PC-3 (cell line): Measurements from ENCODE around the gene KRT85. TPM values are rescaled to one million over a fixed set of nuclear protein-coding genes. Genes with fewer than 3 reads are reported as not detected.

ENCODE experiments used
- ATAC-seq: fragments of 200-7000 bp; cut with Tn5 transposase; 2 replicates; pipeline ENCODE4 v1.9.1; 2020; ENCODE audit warnings: mild to moderate bottlenecking, moderate library complexity
- BruUV-seq: library from RNA; stranded (reverse); fragments of 400-500 nt; replicated peaks from 2 replicates; lab custom pipeline; 2021; lab: Mats Ljungman, UMichigan
- CTCF ChIA-PET: fragments of 300-600 bp; sonication (Branson Sonifier 250); formaldehyde crosslinking; loops from one replicate; lab custom pipeline; 2022; ENCODE audit warnings: antibody characterized with exemption; lab: Charles Lee
- POLR2A ChIA-PET: fragments of 300-600 bp; sonication (Branson Sonifier 250); formaldehyde crosslinking; loops from one replicate; lab custom pipeline; 2022; ENCODE audit warnings: antibody characterized with exemption; ENCODE audit not compliant: unreplicated experiment; lab: Charles Lee
- DNase-seq: peaks from one replicate; pipeline ENCODE4 v3.0.0-alpha.2; 2015
- H2AFZ ChIP-seq: fragments of 300-600 bp; sonication (generic); 2 replicates; pipeline ENCODE4 v1.6.0; 2016; ENCODE audit warnings: antibody characterized with exemption, low read length
- H3F3A ChIP-seq: fragments of 300-600 bp; sonication (generic); one replicate; pipeline ENCODE4 v1.6.0; 2017; ENCODE audit warnings: antibody characterized with exemption, low read length, control low read depth, mild to moderate bottlenecking; ENCODE audit not compliant: unreplicated experiment
- H3K27ac ChIP-seq: fragments of 300-600 bp; sonication (generic); 2 replicates; pipeline ENCODE4 v1.5.1; 2016; ENCODE audit warnings: mild to moderate bottlenecking, low read length
- H3K27me3 ChIP-seq: fragments of 300-600 bp; sonication (generic); 2 replicates; pipeline ENCODE4 v1.6.1; 2016; ENCODE audit warnings: low read length, mixed read lengths
- H3K36me3 ChIP-seq: fragments of 300-600 bp; sonication (generic); 2 replicates; pipeline ENCODE4 v1.6.1; 2016; ENCODE audit warnings: low read depth, mixed run types, low read length, mixed read lengths
- H3K4me1 ChIP-seq: fragments of 300-600 bp; sonication (generic); 2 replicates; pipeline ENCODE4 v1.5.1; 2016; ENCODE audit warnings: low read length; ENCODE audit not compliant: insufficient read depth
- H3K4me2 ChIP-seq: fragments of 300-600 bp; sonication (generic); 2 replicates; pipeline ENCODE4 v1.6.0; 2016; ENCODE audit warnings: low read length
- H3K4me3 ChIP-seq: fragments of 300-600 bp; sonication (generic); 2 replicates; pipeline ENCODE4 v1.5.1; 2016; ENCODE audit warnings: mild to moderate bottlenecking, low read length, mixed read lengths
- H3K79me2 ChIP-seq: fragments of 300-600 bp; sonication (generic); 2 replicates; pipeline ENCODE4 v1.6.1; 2017; ENCODE audit warnings: low read length, mixed read lengths
- H3K9ac ChIP-seq: fragments of 300-600 bp; sonication (generic); 2 replicates; pipeline ENCODE4 v1.6.0; 2016; ENCODE audit warnings: mild to moderate bottlenecking, low read length
- H3K9me2 ChIP-seq: fragments of 300-600 bp; sonication (generic); replicated peaks from 2 replicates; pipeline ENCODE4 v1.6.1; 2016; ENCODE audit warnings: mixed run types, low read length, mixed read lengths
- H3K9me3 ChIP-seq: fragments of 300-600 bp; sonication (generic); 2 replicates; pipeline ENCODE4 v1.6.1; 2016; ENCODE audit warnings: low read length, mixed read lengths
- H4K20me1 ChIP-seq: fragments of 300-600 bp; sonication (generic); 2 replicates; pipeline ENCODE4 v1.6.1; 2016; ENCODE audit warnings: low read length, mixed read lengths
- EZH2 ChIP-seq: fragments of 300-600 bp; sonication (generic); IDR thresholded peaks from one replicate; pipeline ENCODE4 v1.6.1; 2017; ENCODE audit warnings: antibody characterized with exemption, mild to moderate bottlenecking, low read length; ENCODE audit not compliant: unreplicated experiment
- EZH2phosphoT487 ChIP-seq: fragments of 300-600 bp; sonication (generic); IDR thresholded peaks from 2 replicates; pipeline ENCODE4 v1.6.1; 2018; ENCODE audit warnings: mild to moderate bottlenecking, antibody characterized with exemption, low read length, borderline replicate concordance
- intact Hi-C: fragments of 100-400 bp; cut with micrococcal nuclease; formaldehyde crosslinking; loops from 2 replicates; pipeline ENCODE4 v1.9.0; 2023
- total RNA-seq: library from RNA; depleted of rRNA; stranded (reverse); fragments of >200 nt; gene quantifications from 2 replicates; pipeline ENCODE4 v1.2.3, GENCODE V29; 2014
- TF ChIP-seq, protein P1 (sequence below): fragments of 300-600 bp; sonication (generic); conservative IDR thresholded peaks from 2 replicates; pipeline ENCODE4 v1.5.1; 2017; ENCODE audit warnings: antibody characterized with exemption, low read depth, mild to moderate bottlenecking, low read length

The KRT85 gene
- total RNA-seq, 1 experiment from 2014 or later, result not detected

DNA sequence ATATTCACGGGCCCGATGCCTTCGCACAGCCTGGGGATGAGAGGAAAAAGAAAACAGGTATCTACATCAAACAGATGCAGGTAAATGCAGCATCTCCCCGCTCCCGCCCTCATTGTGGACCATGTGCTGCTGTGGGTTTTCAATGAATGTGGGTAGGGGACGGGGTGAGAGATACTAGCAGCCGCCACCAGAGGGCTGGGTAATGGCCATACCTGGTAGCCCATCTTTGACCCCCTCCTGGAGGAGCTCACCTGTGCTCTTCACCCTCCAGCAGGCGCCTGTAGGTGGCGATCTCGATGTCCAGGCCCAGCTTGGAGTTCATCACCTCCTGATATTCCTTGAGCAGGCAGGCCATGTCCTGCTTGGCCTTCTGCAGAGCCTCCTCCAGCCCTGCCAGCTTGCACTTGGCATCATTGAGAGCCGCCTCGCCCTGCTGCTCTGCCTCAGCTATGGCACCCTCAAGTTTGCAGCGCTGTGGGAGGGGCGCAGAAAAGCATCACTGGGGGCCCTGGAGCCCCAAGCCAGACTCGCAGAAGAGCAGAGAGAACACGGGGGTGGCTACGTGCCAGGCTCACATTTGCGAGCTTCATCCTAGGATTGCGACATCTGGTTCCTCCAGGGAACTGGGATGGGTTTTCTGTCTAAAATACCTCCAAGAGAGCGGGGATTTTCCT lies 28.6 kb upstream of the KRT85 start:
- POLR2A ChIA-PET, result no interaction called here
- ATAC-seq, result peak; percentile 59
- Histone ChIP-seq H3K36me3 (no peaks in the 10 kb centered on the region), H3K9me2 (no peaks in the 10 kb centered on the region), H3K9ac (no peak overlapping the region), H3K27me3 (no peaks in the 10 kb centered on the region), H3K9me3 (no peaks in the 10 kb centered on the region), H3K4me1 (0 out of 2 replicates have a peak, but pooled peaks cover 4% of the 10 kb centered on the region), H3K79me2 (no peaks in the 10 kb centered on the region), H2AFZ (no peak overlapping the region), H3K27ac (no peak overlapping the region), H3F3A (no peaks in the 10 kb centered on the region), H3K4me3 (no peak overlapping the region), H4K20me1 (no peaks in the 10 kb centered on the region), H3K4me2 (no peak overlapping the region)
- intact Hi-C loops, result loop anchor here (10.0 kb wide), 1 partner anchor 59 kb away; the partner anchor contains the start of gene KRT6B
- peak; percentile 78 for DNase-seq
- no TSS peak for BruUV-seq
- CTCF ChIA-PET, result interaction anchor here (0.5 to 1.1 kb wide), 6 partner anchors 45 to 478 kb away, joined by 3 to 7 read pairs (median 4); partner anchors contain the start of gene KRT6C
- TF ChIP-seq, protein P1, sequence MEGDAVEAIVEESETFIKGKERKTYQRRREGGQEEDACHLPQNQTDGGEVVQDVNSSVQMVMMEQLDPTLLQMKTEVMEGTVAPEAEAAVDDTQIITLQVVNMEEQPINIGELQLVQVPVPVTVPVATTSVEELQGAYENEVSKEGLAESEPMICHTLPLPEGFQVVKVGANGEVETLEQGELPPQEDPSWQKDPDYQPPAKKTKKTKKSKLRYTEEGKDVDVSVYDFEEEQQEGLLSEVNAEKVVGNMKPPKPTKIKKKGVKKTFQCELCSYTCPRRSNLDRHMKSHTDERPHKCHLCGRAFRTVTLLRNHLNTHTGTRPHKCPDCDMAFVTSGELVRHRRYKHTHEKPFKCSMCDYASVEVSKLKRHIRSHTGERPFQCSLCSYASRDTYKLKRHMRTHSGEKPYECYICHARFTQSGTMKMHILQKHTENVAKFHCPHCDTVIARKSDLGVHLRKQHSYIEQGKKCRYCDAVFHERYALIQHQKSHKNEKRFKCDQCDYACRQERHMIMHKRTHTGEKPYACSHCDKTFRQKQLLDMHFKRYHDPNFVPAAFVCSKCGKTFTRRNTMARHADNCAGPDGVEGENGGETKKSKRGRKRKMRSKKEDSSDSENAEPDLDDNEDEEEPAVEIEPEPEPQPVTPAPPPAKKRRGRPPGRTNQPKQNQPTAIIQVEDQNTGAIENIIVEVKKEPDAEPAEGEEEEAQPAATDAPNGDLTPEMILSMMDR, result peak; percentile 82
- no peak for TF ChIP-seq EZH2

DNA sequence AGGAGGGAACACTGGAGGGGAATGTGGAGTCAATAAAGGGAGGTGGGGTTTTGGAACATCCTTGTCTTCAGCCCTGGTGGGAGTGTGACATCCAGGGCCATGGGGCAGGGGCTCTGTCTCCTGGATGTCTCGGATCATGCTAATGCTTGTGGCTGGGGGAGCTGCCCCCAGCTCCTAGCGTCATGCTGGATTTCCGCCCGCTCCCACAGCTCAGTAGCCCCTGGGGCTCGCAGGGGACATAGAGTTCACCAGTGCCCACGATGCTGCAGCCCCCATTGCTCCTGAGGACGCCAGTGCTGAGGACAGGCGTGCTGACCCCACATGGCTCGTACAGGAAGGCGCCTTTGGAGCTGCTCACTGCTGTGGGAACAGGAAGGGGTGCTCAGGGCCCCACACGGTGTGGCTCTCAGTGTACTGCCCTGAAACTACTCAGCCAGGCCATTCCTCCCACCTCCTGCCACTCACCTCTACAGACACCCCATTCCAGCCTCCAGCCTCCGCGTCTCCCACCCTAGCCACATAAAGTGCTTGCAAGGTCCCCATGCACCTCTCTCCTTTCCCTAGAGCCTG lies 27.6 kb upstream of the KRT85 start:
- no peaks in the 10 kb centered on the region for H3K27me3 ChIP-seq
- CTCF ChIA-PET, result no interaction called here
- H4K20me1 ChIP-seq, result no peaks in the 10 kb centered on the region
- no peaks in the 10 kb centered on the region for H3F3A ChIP-seq
- no peaks in the 10 kb centered on the region for H3K79me2 ChIP-seq
- no peak for TF ChIP-seq EZH2phosphoT487
- no peak for ATAC-seq
- no peak overlapping the region for H3K9ac ChIP-seq
- no peaks in the 10 kb centered on the region for H3K36me3 ChIP-seq
- no peak overlapping the region for H3K27ac ChIP-seq
- no peak overlapping the region for H3K4me2 ChIP-seq
- 0 out of 2 replicates have a peak, but pooled peaks cover 4% of the 10 kb centered on the region for H3K4me1 ChIP-seq
- H2AFZ ChIP-seq, result no peak overlapping the region
- H3K4me3 ChIP-seq, result no peak overlapping the region
- no TSS peak for BruUV-seq
- POLR2A ChIA-PET, result no interaction called here
- intact Hi-C loops, result loop anchor here (5.0 to 10.0 kb wide), 2 partner anchors 60 to 487 kb away; partner anchors contain the start of gene KRT6B
- H3K9me2 ChIP-seq, result no peaks in the 10 kb centered on the region
- no peak for DNase-seq
- no peaks in the 10 kb centered on the region for H3K9me3 ChIP-seq

DNA sequence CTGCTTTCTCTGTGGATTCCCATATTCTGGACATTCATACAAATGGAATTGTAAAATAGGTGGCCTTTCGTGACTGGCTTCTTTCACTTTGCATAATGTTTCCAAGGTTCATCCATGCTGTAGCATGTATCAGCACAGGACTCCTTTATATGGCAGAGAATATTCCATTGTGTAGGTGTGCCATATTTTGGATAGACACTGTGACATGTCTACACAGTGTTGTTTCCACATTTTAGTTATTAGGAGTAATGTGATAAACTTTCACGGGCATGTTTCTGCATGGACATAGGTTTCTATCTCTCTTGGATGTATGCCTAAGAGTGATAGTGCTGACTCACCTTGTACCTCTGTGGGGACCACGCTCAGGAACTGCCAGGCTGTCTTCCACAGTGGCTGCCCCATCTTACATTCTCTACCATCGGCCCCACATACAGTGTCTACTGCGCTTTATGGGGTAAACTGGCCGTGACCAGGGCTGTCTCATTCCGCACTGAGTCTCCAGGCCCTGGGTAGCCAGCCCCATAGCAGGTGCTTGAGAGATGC lies 25.3 kb upstream of the KRT85 start:
- Histone ChIP-seq H3K4me3 (no peak overlapping the region), H2AFZ (no peak overlapping the region), H3K79me2 (no peaks in the 10 kb centered on the region), H3K27me3 (no peaks in the 10 kb centered on the region), H3K9ac (no peak overlapping the region), H3F3A (no peaks in the 10 kb centered on the region), H3K4me1 (0 out of 2 replicates have a peak, but pooled peaks cover 4% of the 10 kb centered on the region), H3K27ac (no peak overlapping the region), H4K20me1 (no peaks in the 10 kb centered on the region), H3K9me3 (no peaks in the 10 kb centered on the region), H3K9me2 (no peaks in the 10 kb centered on the region), H3K36me3 (no peaks in the 10 kb centered on the region), H3K4me2 (no peak overlapping the region)
- BruUV-seq, result no TSS peak
- DNase-seq, result no peak
- TF ChIP-seq EZH2 (no peak), EZH2phosphoT487 (no peak)
- TF ChIP-seq, protein P1, result no peak
- ATAC-seq, result no peak
- ChIA-PET CTCF (no interaction called here), POLR2A (no interaction called here)
- intact Hi-C loops, result loop anchor here (5.0 to 10.0 kb wide), 2 partner anchors 62 to 490 kb away; partner anchors contain the start of gene KRT6B
